HepG2 (cell line): ENCODE results near the gene USE1. TPM values are rescaled to one million over a fixed set of nuclear protein-coding genes. Genes with fewer than 3 reads are reported as not detected.

ENCODE experiments used
- ASH2L ChIP-seq: fragments of 300-600, 200-600 bp; sonication (generic); IDR thresholded peaks from 2 replicates; pipeline ENCODE4 v1.7.0; 2017; ENCODE audit warnings: low read depth, mild to moderate bottlenecking, moderate library complexity, mixed read lengths, low read length; ENCODE audit not compliant: insufficient read length
- EP300 ChIP-seq, 3 experiments: sonication (generic) in 1 of 3; formaldehyde crosslinking in 1 of 3; IDR thresholded peaks; 2 replicates each; pipeline versions ENCODE4 v1.5.1 to v1.6.1; 2011 to 2020; ENCODE audit warnings: low read depth in 2 of 3, low read length in 2 of 3, borderline replicate concordance in 1 of 3, improper control_type of control experiment in 1 of 3, mild to moderate bottlenecking in 1 of 3, missing genetic modification reagents in 1 of 3, moderate library complexity in 1 of 3
- GABPB1 ChIP-seq: IDR thresholded peaks from 2 replicates; pipeline ENCODE4 v1.6.1; 2016; ENCODE audit warnings: mild to moderate bottlenecking, missing genetic modification reagents, moderate library complexity, missing compliant biosample characterization
- GTF2F1 ChIP-seq: fragments of 150-350 bp; IDR thresholded peaks from 2 replicates; pipeline ENCODE4 v1.6.1; 2014; ENCODE audit warnings: low read length
- HOXA3 ChIP-seq: sonication (generic); formaldehyde crosslinking; IDR thresholded peaks from 2 replicates; pipeline ENCODE4 v1.5.0; 2020; ENCODE audit warnings: missing genetic modification reagents
- RARA ChIP-seq: IDR thresholded peaks from 2 replicates; pipeline ENCODE4 v1.6.1; 2016; ENCODE audit warnings: missing genetic modification reagents, missing compliant biosample characterization
- RBM22 ChIP-seq: fragments of 200-400 bp; formaldehyde crosslinking; optimal IDR thresholded peaks from 2 replicates; pipeline ENCODE3; 2017; ENCODE audit warnings: mild to moderate bottlenecking, low read length, moderate library complexity
- U2AF2 ChIP-seq: fragments of 200-400 bp; formaldehyde crosslinking; IDR thresholded peaks from 2 replicates; pipeline ENCODE4 v1.6.1; 2017; ENCODE audit warnings: low read depth, mild to moderate bottlenecking, low read length
- ZNF44 ChIP-seq: sonication (generic); formaldehyde crosslinking; IDR thresholded peaks from 2 replicates; pipeline ENCODE4 v1.5.1; 2020; ENCODE audit warnings: mild to moderate bottlenecking, missing genetic modification reagents
- ZNF460 ChIP-seq: sonication (generic); formaldehyde crosslinking; IDR thresholded peaks from 2 replicates; pipeline ENCODE4 v1.5.1; 2020; ENCODE audit warnings: missing genetic modification reagents, mild to moderate bottlenecking, borderline replicate concordance
- ZNF841 ChIP-seq: sonication (generic); formaldehyde crosslinking; IDR thresholded peaks from 2 replicates; pipeline ENCODE4 v1.8.1; 2023; ENCODE audit warnings: missing genetic modification reagents, borderline replicate concordance
- polyA plus RNA-seq, 8 experiments: library from polyadenylated mRNA; depleted of rRNA in 3 of 8; stranded (reverse) in 7 of 8; unstranded in 1 of 8; fragments of >200 nt; fragmentation: Illumina TruSeq in 4 of 8; extraction: Trizol in 4 of 8; gene quantifications; 2 replicates each; pipeline versions ENCODE4 v1.2.1 to v1.2.3, GENCODE V29; 2011 to 2016; ENCODE audit warnings: low read depth in 4 of 8, missing spikeins in 1 of 8, mixed read lengths in 1 of 8; ENCODE audit not compliant: insufficient read depth in 1 of 8
- total RNA-seq, 5 experiments: library from RNA; depleted of rRNA; stranded (reverse); fragments of >200 nt; fragmentation: Illumina TruSeq; extraction: Trizol; gene quantifications; 2 replicates each; pipeline ENCODE4 v1.2.3, GENCODE V29; 2016; ENCODE audit warnings: low read depth in 1 of 5
- TF ChIP-seq, protein P1 (sequence below): fragments of 450-650 bp; IDR thresholded peaks from 2 replicates; pipeline ENCODE4 v1.6.1; 2017; ENCODE audit warnings: mild to moderate bottlenecking
- TF ChIP-seq, protein P2 (sequence below): sonication (generic); formaldehyde crosslinking; IDR thresholded peaks from 2 replicates; pipeline ENCODE4 v1.4.0; 2020; ENCODE audit warnings: missing genetic modification reagents
- TF ChIP-seq, protein P3 (sequence below): IDR thresholded peaks from 2 replicates; pipeline ENCODE4 v1.6.1; 2012; ENCODE audit warnings: low read depth, low read length, improper control_type of control experiment
- TF ChIP-seq, protein P4 (sequence below): sonication (generic); formaldehyde crosslinking; IDR thresholded peaks from 2 replicates; pipeline ENCODE4 v1.4.0; 2020; ENCODE audit warnings: missing genetic modification reagents
- TF ChIP-seq, protein P5 (sequence below): sonication (generic); formaldehyde crosslinking; conservative IDR thresholded peaks from 2 replicates; pipeline ENCODE4 v1.8.0; 2022; ENCODE audit warnings: mild to moderate bottlenecking, moderate library complexity, missing genetic modification reagents
- TF ChIP-seq, protein P6 (sequence below): IDR thresholded peaks from 2 replicates; pipeline ENCODE4 v1.6.1; 2018; ENCODE audit warnings: missing genetic modification reagents

USE1 gene
- total and polyA plus RNA-seq, 2 of the 13 experiments (the other 11 are each of a cell fraction or from before 2014, with no cell fraction given): 9.9 to 17.6 TPM

DNA sequence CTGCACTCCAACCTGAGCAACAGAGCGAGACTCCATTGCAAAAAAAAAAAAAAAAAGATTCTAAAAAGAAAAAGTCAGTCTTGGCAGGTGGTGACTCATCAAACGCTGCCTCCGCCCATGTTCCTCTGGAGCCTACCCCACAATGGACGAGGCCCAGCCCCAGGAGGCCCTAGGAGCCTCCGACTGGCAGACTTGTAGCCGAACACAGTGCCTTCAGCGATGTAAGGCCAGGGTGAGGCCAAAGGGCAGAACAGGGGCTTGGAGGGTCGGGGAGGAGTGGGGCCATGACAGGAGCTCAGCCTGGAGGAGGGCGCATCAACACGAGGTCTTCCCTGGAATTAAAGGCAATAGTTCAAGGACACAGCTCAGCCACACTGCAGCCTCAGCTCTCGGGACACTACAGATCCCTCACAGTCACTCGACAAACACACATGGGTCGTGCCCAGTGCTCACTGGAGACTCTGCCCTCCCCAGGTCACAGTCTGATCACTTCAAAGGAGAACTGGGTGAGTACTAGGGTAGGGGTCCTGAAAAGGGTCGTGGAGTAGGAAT lies 5.1 kb downstream of the USE1 start (continued):
- TF ChIP-seq, protein P1, sequence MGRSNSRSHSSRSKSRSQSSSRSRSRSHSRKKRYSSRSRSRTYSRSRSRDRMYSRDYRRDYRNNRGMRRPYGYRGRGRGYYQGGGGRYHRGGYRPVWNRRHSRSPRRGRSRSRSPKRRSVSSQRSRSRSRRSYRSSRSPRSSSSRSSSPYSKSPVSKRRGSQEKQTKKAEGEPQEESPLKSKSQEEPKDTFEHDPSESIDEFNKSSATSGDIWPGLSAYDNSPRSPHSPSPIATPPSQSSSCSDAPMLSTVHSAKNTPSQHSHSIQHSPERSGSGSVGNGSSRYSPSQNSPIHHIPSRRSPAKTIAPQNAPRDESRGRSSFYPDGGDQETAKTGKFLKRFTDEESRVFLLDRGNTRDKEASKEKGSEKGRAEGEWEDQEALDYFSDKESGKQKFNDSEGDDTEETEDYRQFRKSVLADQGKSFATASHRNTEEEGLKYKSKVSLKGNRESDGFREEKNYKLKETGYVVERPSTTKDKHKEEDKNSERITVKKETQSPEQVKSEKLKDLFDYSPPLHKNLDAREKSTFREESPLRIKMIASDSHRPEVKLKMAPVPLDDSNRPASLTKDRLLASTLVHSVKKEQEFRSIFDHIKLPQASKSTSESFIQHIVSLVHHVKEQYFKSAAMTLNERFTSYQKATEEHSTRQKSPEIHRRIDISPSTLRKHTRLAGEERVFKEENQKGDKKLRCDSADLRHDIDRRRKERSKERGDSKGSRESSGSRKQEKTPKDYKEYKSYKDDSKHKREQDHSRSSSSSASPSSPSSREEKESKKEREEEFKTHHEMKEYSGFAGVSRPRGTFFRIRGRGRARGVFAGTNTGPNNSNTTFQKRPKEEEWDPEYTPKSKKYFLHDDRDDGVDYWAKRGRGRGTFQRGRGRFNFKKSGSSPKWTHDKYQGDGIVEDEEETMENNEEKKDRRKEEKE: no peak
- TF ChIP-seq RBM22 (no peak), HOXA3 (CRISPR knock-in tag) (peak; percentile 22; the same call in 1 of the 2 replicates), U2AF2 (no peak), ZNF841 (no peak), GTF2F1 (no peak), EP300 (IDR thresholded peaks at IDR 0.05; ENCODE audit: low read depth in 2 of 2, low read length in 2 of 2) (no peak), EP300 (CRISPR knock-in tag; IDR thresholded peaks at IDR 0.05; ENCODE audit: borderline replicate concordance) (0 out of 2 replicates have a peak, but pooled peaks have one; percentile 11), ASH2L (no peak), RARA (peak; percentile 68), GABPB1 (CRISPR knock-in tag) (peak; percentile 27; the same call in 1 of the 2 replicates), ZNF460 (peak; percentile 2; the same call in 1 of the 2 replicates), ZNF44 (CRISPR knock-in tag) (no peak)
- TF ChIP-seq, protein P2, sequence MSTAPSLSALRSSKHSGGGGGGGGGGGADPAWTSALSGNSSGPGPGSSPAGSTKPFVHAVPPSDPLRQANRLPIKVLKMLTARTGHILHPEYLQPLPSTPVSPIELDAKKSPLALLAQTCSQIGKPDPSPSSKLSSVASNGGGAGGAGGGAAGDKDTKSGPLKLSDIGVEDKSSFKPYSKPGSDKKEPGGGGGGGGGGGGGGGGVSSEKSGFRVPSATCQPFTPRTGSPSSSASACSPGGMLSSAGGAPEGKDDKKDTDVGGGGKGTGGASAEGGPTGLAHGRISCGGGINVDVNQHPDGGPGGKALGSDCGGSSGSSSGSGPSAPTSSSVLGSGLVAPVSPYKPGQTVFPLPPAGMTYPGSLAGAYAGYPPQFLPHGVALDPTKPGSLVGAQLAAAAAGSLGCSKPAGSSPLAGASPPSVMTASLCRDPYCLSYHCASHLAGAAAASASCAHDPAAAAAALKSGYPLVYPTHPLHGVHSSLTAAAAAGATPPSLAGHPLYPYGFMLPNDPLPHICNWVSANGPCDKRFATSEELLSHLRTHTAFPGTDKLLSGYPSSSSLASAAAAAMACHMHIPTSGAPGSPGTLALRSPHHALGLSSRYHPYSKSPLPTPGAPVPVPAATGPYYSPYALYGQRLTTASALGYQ (CRISPR knock-in tag): no peak
- TF ChIP-seq, protein P3, sequence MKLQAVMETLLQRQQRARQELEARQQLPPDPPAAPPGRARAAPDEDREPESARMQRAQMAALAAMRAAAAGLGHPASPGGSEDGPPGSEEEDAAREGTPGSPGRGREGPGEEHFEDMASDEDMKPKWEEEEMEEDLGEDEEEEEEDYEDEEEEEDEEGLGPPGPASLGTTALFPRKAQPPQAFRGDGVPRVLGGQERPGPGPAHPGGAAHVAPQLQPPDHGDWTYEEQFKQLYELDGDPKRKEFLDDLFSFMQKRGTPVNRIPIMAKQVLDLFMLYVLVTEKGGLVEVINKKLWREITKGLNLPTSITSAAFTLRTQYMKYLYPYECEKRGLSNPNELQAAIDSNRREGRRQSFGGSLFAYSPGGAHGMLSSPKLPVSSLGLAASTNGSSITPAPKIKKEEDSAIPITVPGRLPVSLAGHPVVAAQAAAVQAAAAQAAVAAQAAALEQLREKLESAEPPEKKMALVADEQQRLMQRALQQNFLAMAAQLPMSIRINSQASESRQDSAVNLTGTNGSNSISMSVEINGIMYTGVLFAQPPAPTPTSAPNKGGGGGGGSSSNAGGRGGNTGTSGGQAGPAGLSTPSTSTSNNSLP: no peak
- TF ChIP-seq, protein P4, sequence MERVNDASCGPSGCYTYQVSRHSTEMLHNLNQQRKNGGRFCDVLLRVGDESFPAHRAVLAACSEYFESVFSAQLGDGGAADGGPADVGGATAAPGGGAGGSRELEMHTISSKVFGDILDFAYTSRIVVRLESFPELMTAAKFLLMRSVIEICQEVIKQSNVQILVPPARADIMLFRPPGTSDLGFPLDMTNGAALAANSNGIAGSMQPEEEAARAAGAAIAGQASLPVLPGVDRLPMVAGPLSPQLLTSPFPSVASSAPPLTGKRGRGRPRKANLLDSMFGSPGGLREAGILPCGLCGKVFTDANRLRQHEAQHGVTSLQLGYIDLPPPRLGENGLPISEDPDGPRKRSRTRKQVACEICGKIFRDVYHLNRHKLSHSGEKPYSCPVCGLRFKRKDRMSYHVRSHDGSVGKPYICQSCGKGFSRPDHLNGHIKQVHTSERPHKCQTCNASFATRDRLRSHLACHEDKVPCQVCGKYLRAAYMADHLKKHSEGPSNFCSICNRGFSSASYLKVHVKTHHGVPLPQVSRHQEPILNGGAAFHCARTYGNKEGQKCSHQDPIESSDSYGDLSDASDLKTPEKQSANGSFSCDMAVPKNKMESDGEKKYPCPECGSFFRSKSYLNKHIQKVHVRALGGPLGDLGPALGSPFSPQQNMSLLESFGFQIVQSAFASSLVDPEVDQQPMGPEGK (CRISPR knock-in tag): 0 out of 2 replicates have a peak, but pooled peaks have one; percentile 21
- TF ChIP-seq, protein P5, sequence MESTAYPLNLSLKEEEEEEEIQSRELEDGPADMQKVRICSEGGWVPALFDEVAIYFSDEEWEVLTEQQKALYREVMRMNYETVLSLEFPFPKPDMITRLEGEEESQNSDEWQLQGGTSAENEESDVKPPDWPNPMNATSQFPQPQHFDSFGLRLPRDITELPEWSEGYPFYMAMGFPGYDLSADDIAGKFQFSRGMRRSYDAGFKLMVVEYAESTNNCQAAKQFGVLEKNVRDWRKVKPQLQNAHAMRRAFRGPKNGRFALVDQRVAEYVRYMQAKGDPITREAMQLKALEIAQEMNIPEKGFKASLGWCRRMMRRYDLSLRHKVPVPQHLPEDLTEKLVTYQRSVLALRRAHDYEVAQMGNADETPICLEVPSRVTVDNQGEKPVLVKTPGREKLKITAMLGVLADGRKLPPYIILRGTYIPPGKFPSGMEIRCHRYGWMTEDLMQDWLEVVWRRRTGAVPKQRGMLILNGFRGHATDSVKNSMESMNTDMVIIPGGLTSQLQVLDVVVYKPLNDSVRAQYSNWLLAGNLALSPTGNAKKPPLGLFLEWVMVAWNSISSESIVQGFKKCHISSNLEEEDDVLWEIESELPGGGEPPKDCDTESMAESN: no peak
- TF ChIP-seq, protein P6, sequence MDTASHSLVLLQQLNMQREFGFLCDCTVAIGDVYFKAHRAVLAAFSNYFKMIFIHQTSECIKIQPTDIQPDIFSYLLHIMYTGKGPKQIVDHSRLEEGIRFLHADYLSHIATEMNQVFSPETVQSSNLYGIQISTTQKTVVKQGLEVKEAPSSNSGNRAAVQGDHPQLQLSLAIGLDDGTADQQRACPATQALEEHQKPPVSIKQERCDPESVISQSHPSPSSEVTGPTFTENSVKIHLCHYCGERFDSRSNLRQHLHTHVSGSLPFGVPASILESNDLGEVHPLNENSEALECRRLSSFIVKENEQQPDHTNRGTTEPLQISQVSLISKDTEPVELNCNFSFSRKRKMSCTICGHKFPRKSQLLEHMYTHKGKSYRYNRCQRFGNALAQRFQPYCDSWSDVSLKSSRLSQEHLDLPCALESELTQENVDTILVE: no peak
